OCI-LY3 (cell line): ENCODE data around the gene PTX4.

ENCODE experiments used
- H2AFZ ChIP-seq: fragments of 200-600, 300-600 bp; shearing (Covaris generic); 2 replicates; pipeline ENCODE4 v1.6.0; 2014; ENCODE audit warnings: antibody characterized with exemption, low read depth, low read length
- H3K27ac ChIP-seq: fragments of 200-600, 300-600 bp; sonication (generic); 2 replicates; pipeline ENCODE4 v1.5.1; 2014; ENCODE audit warnings: mild to moderate bottlenecking, low read length, moderate library complexity, mixed read lengths
- H3K27me3 ChIP-seq: fragments of 200-600, 300-600 bp; sonication (generic); 2 replicates; pipeline ENCODE4 v1.6.1; 2014; ENCODE audit warnings: low read depth, low read length, mixed read lengths
- H3K36me3 ChIP-seq: fragments of 200-600, 300-600 bp; sonication (generic); replicated peaks from 2 replicates; pipeline ENCODE3; 2014; ENCODE audit warnings: low read depth, low read length, mixed read lengths
- H3K4me1 ChIP-seq: fragments of 300-600, 200-600 bp; sonication (generic); 2 replicates; pipeline ENCODE4 v1.6.1; 2014; ENCODE audit warnings: low read length, mixed read lengths
- H3K4me2 ChIP-seq: fragments of 200-600, 300-600 bp; sonication (generic); 2 replicates; pipeline ENCODE4 v1.6.1; 2014; ENCODE audit warnings: low read length, mixed read lengths
- H3K4me3 ChIP-seq: fragments of 300-600, 200-600 bp; sonication (generic); 2 replicates; pipeline ENCODE4 v1.5.1; 2014; ENCODE audit warnings: antibody characterized with exemption, mild to moderate bottlenecking, low read length, moderate library complexity
- H3K79me2 ChIP-seq: fragments of 300-600, 200-600 bp; shearing (Covaris generic); 2 replicates; pipeline ENCODE4 v1.6.1; 2014; ENCODE audit warnings: mild to moderate bottlenecking, low read length, mixed read lengths
- H3K9ac ChIP-seq: fragments of 300-600, 200-600 bp; shearing (Covaris generic); 2 replicates; pipeline ENCODE4 v1.6.0; 2014; ENCODE audit warnings: mild to moderate bottlenecking, low read length, moderate library complexity
- H3K9me3 ChIP-seq: fragments of 200-600, 300-600 bp; shearing (Covaris generic); 2 replicates; pipeline ENCODE4 v1.6.1; 2014; ENCODE audit warnings: low read length, mixed read lengths; ENCODE audit not compliant: insufficient read depth
- H4K20me1 ChIP-seq: fragments of 200-600, 300-600 bp; sonication (generic); 2 replicates; pipeline ENCODE4 v1.6.1; 2016; ENCODE audit warnings: low read length, mixed read lengths; ENCODE audit not compliant: insufficient read depth
- CTCF ChIP-seq: fragments of 200-600, 300-600 bp; sonication (generic); IDR thresholded peaks from 2 replicates; pipeline ENCODE4 v1.5.1; 2014; ENCODE audit warnings: antibody characterized with exemption, low read length, low read depth
- EZH2phosphoT487 ChIP-seq: fragments of 200-600 bp; shearing (Covaris generic); IDR thresholded peaks from 2 replicates; pipeline ENCODE4 v1.6.1; 2018; ENCODE audit warnings: antibody characterized with exemption, mixed run types, low read depth

PTX4 gene

GRCh38 chr16:1514507-1514906, 25.8 kb upstream of the PTX4 start:
- Histone ChIP-seq H3K27ac (no peak overlapping the region), H3K79me2 (no peaks in the 10 kb centered on the region), H3K9ac (no peak overlapping the region), H4K20me1 (no peaks in the 10 kb centered on the region), H2AFZ (no peak overlapping the region), H3K36me3 (peaks cover 16% of the 10 kb centered on the region), H3K4me1 (no peaks in the 10 kb centered on the region), H3K9me3 (no peaks in the 10 kb centered on the region), H3K27me3 (no peaks in the 10 kb centered on the region), H3K4me2 (no peak overlapping the region), H3K4me3 (no peak overlapping the region)
- TF ChIP-seq CTCF: no peak

- Histone ChIP-seq H3K27me3 (no peaks in the 10 kb centered on the region), H3K9me3 (no peaks in the 10 kb centered on the region), H3K27ac (no peak overlapping the region), H3K36me3 (peaks cover 16% of the 10 kb centered on the region), H4K20me1 (no peaks in the 10 kb centered on the region), H3K4me1 (no peaks in the 10 kb centered on the region), H3K4me2 (no peak overlapping the region), H2AFZ (no peak overlapping the region), H3K4me3 (no peak overlapping the region), H3K9ac (no peak overlapping the region), H3K79me2 (no peaks in the 10 kb centered on the region)
- TF ChIP-seq EZH2phosphoT487 (no peak), CTCF (no peak)
These were observed 24.0 kb upstream of the PTX4 start for GRCh38 chr16:1512774-1513173.

- no peak overlapping the region for H3K9ac ChIP-seq
- no peak overlapping the region for H3K4me2 ChIP-seq
- no peaks in the 10 kb centered on the region for H3K79me2 ChIP-seq
- H3K27me3 ChIP-seq: no peaks in the 10 kb centered on the region
- no peak overlapping the region for H2AFZ ChIP-seq
- H3K4me1 ChIP-seq: no peaks in the 10 kb centered on the region
- H3K36me3 ChIP-seq: peaks cover 16% of the 10 kb centered on the region
- no peaks in the 10 kb centered on the region for H4K20me1 ChIP-seq
- no peak for TF ChIP-seq CTCF
- no peak for TF ChIP-seq EZH2phosphoT487
- H3K4me3 ChIP-seq: no peak overlapping the region
- no peak overlapping the region for H3K27ac ChIP-seq
- H3K9me3 ChIP-seq: no peaks in the 10 kb centered on the region
These were observed 23.2 kb upstream of the PTX4 start for GRCh38 chr16:1511662-1512569.

- Histone ChIP-seq H3K27me3 (no peaks in the 10 kb centered on the region), H3K9me3 (no peaks in the 10 kb centered on the region), H3K27ac (no peak overlapping the region), H3K36me3 (peaks cover 16% of the 10 kb centered on the region), H3K4me1 (no peaks in the 10 kb centered on the region), H3K4me3 (no peak overlapping the region), H3K9ac (no peak overlapping the region), H2AFZ (no peak overlapping the region), H3K79me2 (no peaks in the 10 kb centered on the region), H4K20me1 (no peaks in the 10 kb centered on the region), H3K4me2 (no peak overlapping the region)
- TF ChIP-seq CTCF (no peak), EZH2phosphoT487 (no peak)
These were observed 22.2 kb upstream of the PTX4 start for GRCh38 chr16:1510941-1511351.
